H9 (cell line): ENCODE results near the gene MAL. TPM values are rescaled to one million over a fixed set of nuclear protein-coding genes. Genes with fewer than 3 reads are reported as not detected.

Experiments
- DNase-seq: peaks from one replicate; pipeline ENCODE4 v3.0.0-alpha.2; 2017
- H2AFZ ChIP-seq: one replicate; pipeline ENCODE4 v1.6.1; 2013; ENCODE audit warnings: mild to moderate bottlenecking, low read length, control low read depth, moderate library complexity
- H2AK5ac ChIP-seq: 2 replicates; pipeline ENCODE4 v1.6.1; 2013; ENCODE audit warnings: low read length, control low read depth, mixed read lengths; ENCODE audit not compliant: insufficient read length
- H2BK120ac ChIP-seq: one replicate; pipeline ENCODE4 v1.6.1; 2013; ENCODE audit warnings: low read depth, mild to moderate bottlenecking, low read length, control low read depth, inconsistent platforms; ENCODE audit not compliant: poor library complexity, severe bottlenecking
- H2BK12ac ChIP-seq: 2 replicates; pipeline ENCODE4 v1.6.1; 2013; ENCODE audit warnings: low read length, control low read depth, mixed read lengths, low read depth; ENCODE audit not compliant: insufficient read length
- H2BK15ac ChIP-seq: 2 replicates; pipeline ENCODE4 v1.6.1; 2013; ENCODE audit warnings: low read depth, low read length, control low read depth
- H2BK20ac ChIP-seq: one replicate; pipeline ENCODE4 v1.6.1; 2013; ENCODE audit warnings: low read depth, mild to moderate bottlenecking, low read length, control low read depth, inconsistent platforms; ENCODE audit not compliant: poor library complexity, severe bottlenecking
- H2BK5ac ChIP-seq: 2 replicates; pipeline ENCODE4 v1.6.1; 2013; ENCODE audit warnings: low read length, control low read depth, mixed read lengths; ENCODE audit not compliant: insufficient read length
- H3K14ac ChIP-seq: 2 replicates; pipeline ENCODE4 v1.6.1; 2013; ENCODE audit warnings: low read length, control low read depth; ENCODE audit not compliant: insufficient read depth
- H3K18ac ChIP-seq: 2 replicates; pipeline ENCODE4 v1.6.1; 2013; ENCODE audit warnings: low read depth, mild to moderate bottlenecking, mixed read lengths, low read length, control low read depth; ENCODE audit not compliant: insufficient read length
- H3K23ac ChIP-seq: 2 replicates; pipeline ENCODE4 v1.6.1; 2013; ENCODE audit warnings: low read length, control low read depth, mixed read lengths, low read depth; ENCODE audit not compliant: insufficient read length
- H3K23me2 ChIP-seq: 2 replicates; pipeline ENCODE4 v1.6.1; 2013; ENCODE audit warnings: low read depth, mild to moderate bottlenecking, mixed read lengths, low read length, control low read depth; ENCODE audit not compliant: insufficient read length, poor library complexity, severe bottlenecking
- H3K27ac ChIP-seq: 2 replicates; pipeline ENCODE4 v1.5.1; 2013; ENCODE audit warnings: low read length, control low read depth, mixed read lengths, low read depth; ENCODE audit not compliant: insufficient read length
- H3K27me3 ChIP-seq: 2 replicates; pipeline ENCODE4 v1.6.1; 2013; ENCODE audit warnings: low read length, control low read depth, inconsistent platforms; ENCODE audit not compliant: insufficient read depth
- H3K4ac ChIP-seq: 2 replicates; pipeline ENCODE4 v1.6.1; 2013; ENCODE audit warnings: low read depth, mild to moderate bottlenecking, control low read depth, inconsistent platforms, low read length, moderate library complexity
- H3K4me1 ChIP-seq: 2 replicates; pipeline ENCODE4 v1.6.1; 2013; ENCODE audit warnings: low read length, control low read depth, inconsistent platforms; ENCODE audit not compliant: insufficient read depth
- H3K4me2 ChIP-seq: 2 replicates; pipeline ENCODE4 v1.6.1; 2013; ENCODE audit warnings: low read length, control low read depth, mixed read lengths; ENCODE audit not compliant: insufficient read length, insufficient read depth
- H3K56ac ChIP-seq: 2 replicates; pipeline ENCODE4 v1.6.1; 2013; ENCODE audit warnings: low read depth, mild to moderate bottlenecking, mixed read lengths, low read length, control low read depth; ENCODE audit not compliant: insufficient read length
- H3K79me1 ChIP-seq: 2 replicates; pipeline ENCODE4 v1.6.1; 2013; ENCODE audit warnings: low read depth, mild to moderate bottlenecking, moderate library complexity, low read length, control low read depth, inconsistent platforms; ENCODE audit not compliant: insufficient read depth, poor library complexity, severe bottlenecking
- H3K79me2 ChIP-seq: 2 replicates; pipeline ENCODE4 v1.6.1; 2013; ENCODE audit warnings: low read length, control low read depth, inconsistent platforms; ENCODE audit not compliant: insufficient read depth
- H3K9ac ChIP-seq: 2 replicates; pipeline ENCODE4 v1.6.1; 2013; ENCODE audit warnings: low read length, control low read depth, mixed read lengths; ENCODE audit not compliant: insufficient read length; ENCODE audit errors: extremely low read depth
- H3K9me3 ChIP-seq: one replicate; pipeline ENCODE4 v1.6.1; 2013; ENCODE audit warnings: low read depth, low read length, inconsistent platforms; ENCODE audit not compliant: control insufficient read depth
- H3T11ph ChIP-seq: one replicate; pipeline ENCODE4 v1.6.1; 2013; ENCODE audit warnings: mild to moderate bottlenecking, low read length, control low read depth, inconsistent platforms
- H4K20me1 ChIP-seq: one replicate; pipeline ENCODE4 v1.6.1; 2013; ENCODE audit not compliant: control insufficient read depth, insufficient read length, insufficient read depth
- H4K5ac ChIP-seq: 2 replicates; pipeline ENCODE4 v1.6.1; 2013; ENCODE audit warnings: low read depth, mild to moderate bottlenecking, mixed read lengths, low read length, control low read depth; ENCODE audit not compliant: insufficient read length
- H4K8ac ChIP-seq: replicated peaks from 2 replicates; pipeline ENCODE4 v1.6.1; 2013; ENCODE audit warnings: low read length, control low read depth, mixed read lengths, low read depth; ENCODE audit not compliant: insufficient read length
- H4K91ac ChIP-seq: 2 replicates; pipeline ENCODE4 v1.6.1; 2013; ENCODE audit warnings: low read depth, mild to moderate bottlenecking, moderate library complexity, mixed read lengths, low read length, control low read depth; ENCODE audit not compliant: insufficient read length
- H3K27ac Mint-ChIP-seq, 3 experiments: 2 replicates in 2 of 3; 3 replicates in 1 of 3; pipeline ENCODE4 v1.8.0; 2020 to 2021; ENCODE audit warnings: mixed read lengths in 3 of 3, mild to moderate bottlenecking in 1 of 3, moderate library complexity in 1 of 3
- H3K27me3 Mint-ChIP-seq: 2 replicates; pipeline ENCODE4 v1.8.0; 2021; ENCODE audit warnings: low read depth, mild to moderate bottlenecking, moderate library complexity, mixed read lengths
- H3K36me3 Mint-ChIP-seq, 3 experiments: 2 replicates in 2 of 3; 3 replicates in 1 of 3; pipeline ENCODE4 v1.8.0; 2020 to 2021; ENCODE audit warnings: low read depth in 3 of 3, mixed read lengths in 3 of 3; ENCODE audit not compliant: insufficient read depth in 1 of 3
- H3K4me1 Mint-ChIP-seq, 2 experiments: 2 replicates each; pipeline ENCODE4 v1.8.0; 2020; ENCODE audit warnings: mixed read lengths in 2 of 2
- H3K4me3 Mint-ChIP-seq, 2 experiments: 2 replicates in 1 of 2; 3 replicates in 1 of 2; pipeline ENCODE4 v1.8.0; 2020 to 2021; ENCODE audit warnings: mild to moderate bottlenecking in 2 of 2, mixed read lengths in 2 of 2, moderate library complexity in 1 of 2
- H3K9me3 Mint-ChIP-seq, 2 experiments: 2 replicates in 1 of 2; 3 replicates in 1 of 2; pipeline ENCODE4 v1.8.0; 2020; ENCODE audit warnings: mild to moderate bottlenecking in 2 of 2, mixed read lengths in 2 of 2, moderate library complexity in 1 of 2
- WGBS: extraction: QIAGEN DNeasy Blood & Tissue Kit; methylation state at CpG from one replicate; pipeline ENCODE4 v1.1.7; 2013; ENCODE audit warnings: missing lambda C conversion rate, low lambda C conversion rate, mixed read lengths; ENCODE audit not compliant: insufficient read length; ENCODE audit errors: extremely low coverage; 5-methylcytosine and 5-hydroxymethylcytosine counted together
- total RNA-seq: library from RNA; stranded (reverse); gene quantifications from 2 replicates; pipeline ENCODE4 v1.2.1, GENCODE V29; 2021
- TF ChIP-seq, protein P1 (sequence below): fragments of 200-600 bp; sonication (generic); conservative IDR thresholded peaks from 3 replicates; pipeline ENCODE4 v1.8.0; 2021; ENCODE audit warnings: antibody characterized with exemption, mild to moderate bottlenecking

The MAL gene
- total RNA-seq, 1 experiment from 2014 or later: not detected

DNA sequence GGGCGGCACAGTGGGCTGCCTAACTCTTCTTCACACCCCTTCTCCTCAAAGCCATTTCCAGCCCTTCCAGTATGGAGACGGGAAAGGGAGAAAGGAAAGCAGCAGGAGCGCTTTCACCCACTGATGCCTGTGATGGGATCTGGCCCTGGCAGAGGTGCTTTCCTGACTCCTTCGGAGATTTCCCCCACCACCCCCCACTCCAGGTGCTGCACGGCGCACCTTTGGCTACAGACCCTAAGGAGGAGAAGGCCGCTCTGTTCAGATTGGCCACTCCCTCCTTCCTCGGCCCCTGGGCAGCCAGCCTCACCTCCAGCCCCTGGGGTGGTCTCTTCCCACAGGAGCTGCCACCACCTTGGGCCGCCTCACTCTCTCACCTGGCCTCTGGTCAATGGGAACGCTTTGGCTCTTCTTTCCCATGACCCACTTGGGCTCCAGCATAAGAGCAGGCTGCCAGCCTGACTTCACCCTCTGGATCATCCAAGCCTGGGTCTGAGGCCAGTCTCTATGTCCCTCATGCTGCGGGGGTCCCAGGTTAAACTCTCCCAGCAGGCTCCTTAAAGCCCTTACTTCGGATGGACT lies 18.4 kb upstream of the MAL start:
- H3K9me3 Mint-ChIP-seq: no peaks in the 10 kb centered on the region
- Histone ChIP-seq H3K9me3 (no peaks in the 10 kb centered on the region), H3K27ac (no peak overlapping the region), H4K8ac (no peak overlapping the region), H2BK5ac (no peak overlapping the region), H3K23ac (no peak overlapping the region), H3K56ac (no peak overlapping the region), H3K18ac (no peak overlapping the region), H2BK15ac (no peak overlapping the region), H3K23me2 (no peaks in the 10 kb centered on the region), H3K14ac (no peak overlapping the region), H3K4me1 (no peaks in the 10 kb centered on the region), H4K5ac (no peak overlapping the region), H3K9ac (no peak overlapping the region), H2AK5ac (no peak overlapping the region), H4K20me1 (no peaks in the 10 kb centered on the region), H2BK20ac (no peak overlapping the region), H2BK120ac (no peak overlapping the region), H3K4me2 (no peak overlapping the region), H3K79me2 (no peaks in the 10 kb centered on the region), H3T11ph (no peak overlapping the region), H3K4ac (no peak overlapping the region), H2AFZ (no peak overlapping the region), H3K27me3 (no peaks in the 10 kb centered on the region), H3K79me1 (no peaks in the 10 kb centered on the region), H2BK12ac (no peak overlapping the region), H4K91ac (no peak overlapping the region)
- no peak overlapping the region for H3K4me3 Mint-ChIP-seq
- TF ChIP-seq, protein P1, sequence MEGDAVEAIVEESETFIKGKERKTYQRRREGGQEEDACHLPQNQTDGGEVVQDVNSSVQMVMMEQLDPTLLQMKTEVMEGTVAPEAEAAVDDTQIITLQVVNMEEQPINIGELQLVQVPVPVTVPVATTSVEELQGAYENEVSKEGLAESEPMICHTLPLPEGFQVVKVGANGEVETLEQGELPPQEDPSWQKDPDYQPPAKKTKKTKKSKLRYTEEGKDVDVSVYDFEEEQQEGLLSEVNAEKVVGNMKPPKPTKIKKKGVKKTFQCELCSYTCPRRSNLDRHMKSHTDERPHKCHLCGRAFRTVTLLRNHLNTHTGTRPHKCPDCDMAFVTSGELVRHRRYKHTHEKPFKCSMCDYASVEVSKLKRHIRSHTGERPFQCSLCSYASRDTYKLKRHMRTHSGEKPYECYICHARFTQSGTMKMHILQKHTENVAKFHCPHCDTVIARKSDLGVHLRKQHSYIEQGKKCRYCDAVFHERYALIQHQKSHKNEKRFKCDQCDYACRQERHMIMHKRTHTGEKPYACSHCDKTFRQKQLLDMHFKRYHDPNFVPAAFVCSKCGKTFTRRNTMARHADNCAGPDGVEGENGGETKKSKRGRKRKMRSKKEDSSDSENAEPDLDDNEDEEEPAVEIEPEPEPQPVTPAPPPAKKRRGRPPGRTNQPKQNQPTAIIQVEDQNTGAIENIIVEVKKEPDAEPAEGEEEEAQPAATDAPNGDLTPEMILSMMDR: no peak
- H3K36me3 Mint-ChIP-seq: no peaks in the 10 kb centered on the region; a peak in 1 of 7 replicates
- WGBS: no CpG with 5 or more reads among the region's 12 CpGs
- peaks cover 23 to 38% of the 10 kb centered on the region in 2 experiments for H3K4me1 Mint-ChIP-seq
- H3K27me3 Mint-ChIP-seq: peaks cover 17% of the 10 kb centered on the region
- DNase-seq: no peak
- H3K27ac Mint-ChIP-seq: no peak overlapping the region
